Measurements from ENCODE around the gene PARD3B. TPM values are rescaled to one million over a fixed set of nuclear protein-coding genes. Genes with fewer than 3 reads are reported as not detected.

Gene PARD3B
- total RNA-seq, 1 experiment from 2014 or later = 2.0 TPM

DNA sequence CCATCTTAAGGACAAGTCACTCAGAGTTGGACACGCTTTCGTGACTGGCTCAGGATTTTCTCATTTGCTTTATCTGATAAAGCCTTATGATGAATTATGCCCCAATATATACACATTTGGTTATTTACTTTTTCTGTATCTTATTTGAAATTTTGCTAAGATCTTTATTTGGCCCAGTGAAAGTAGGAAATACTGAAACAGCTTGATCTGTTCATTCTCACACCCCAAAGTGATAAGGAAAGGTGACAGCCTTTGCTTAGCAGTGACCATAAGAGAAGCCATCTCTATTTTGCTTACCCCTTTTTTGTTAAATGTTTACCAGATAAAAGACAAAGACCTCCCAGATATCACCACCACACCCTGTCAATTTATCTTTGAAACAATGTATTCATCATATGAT is 428.3 kb downstream of the PARD3B start:
- BruUV-seq (replicated peaks) = no TSS peak
- ChIA-PET RAD21 (ENCODE audit: low non-redundant PET in 1 of 2, low total read pairs in 2 of 2, uncharacterized antibody in 2 of 2, unreplicated experiment in 2 of 2) (no interaction called here), POLR2A (no interaction called here), CTCF (no interaction called here)
- Histone ChIP-seq H3K27me3 (ENCODE audit: insufficient read depth, low read length) (no peaks in the 10 kb centered on the region), H3K79me2 (ENCODE audit: insufficient read depth, low read length) (no peaks in the 10 kb centered on the region), H3K4me2 (ENCODE audit: low read length) (no peak overlapping the region), H3K9me3 (ENCODE audit: control insufficient read depth in 1 of 2, insufficient read depth in 1 of 2, low read depth in 1 of 2, low read length in 2 of 2) (no peaks in the 10 kb centered on the region), H3K9ac (ENCODE audit: low read length) (no peak overlapping the region), H4K20me1 (ENCODE audit: insufficient read depth) (no peaks in the 10 kb centered on the region), H3K4me1 (ENCODE audit: control insufficient read depth in 1 of 2, insufficient read depth in 2 of 2, low read length in 2 of 2) (no peaks in the 10 kb centered on the region), H3K36me3 (ENCODE audit: control insufficient read depth in 1 of 2, insufficient read depth in 2 of 2, low read length in 2 of 2) (no peaks in the 10 kb centered on the region), H2AFZ (ENCODE audit: low read depth, low read length, poor library complexity, severe bottlenecking) (no peak overlapping the region), H3K4me3 (replicated peaks in 1 of 2; ENCODE audit: low read depth in 1 of 2, low read length in 2 of 2) (no peak overlapping the region), H3K9me2 (ENCODE audit: insufficient read depth) (no peaks in the 10 kb centered on the region), H3K27ac (ENCODE audit: low read depth, low read length) (no peak overlapping the region)
- DNase-seq (ENCODE audit: low read depth, low spot score) = no peak
- intact Hi-C loops (cut with micrococcal nuclease) = no loop called here
- TF ChIP-seq, protein P1, sequence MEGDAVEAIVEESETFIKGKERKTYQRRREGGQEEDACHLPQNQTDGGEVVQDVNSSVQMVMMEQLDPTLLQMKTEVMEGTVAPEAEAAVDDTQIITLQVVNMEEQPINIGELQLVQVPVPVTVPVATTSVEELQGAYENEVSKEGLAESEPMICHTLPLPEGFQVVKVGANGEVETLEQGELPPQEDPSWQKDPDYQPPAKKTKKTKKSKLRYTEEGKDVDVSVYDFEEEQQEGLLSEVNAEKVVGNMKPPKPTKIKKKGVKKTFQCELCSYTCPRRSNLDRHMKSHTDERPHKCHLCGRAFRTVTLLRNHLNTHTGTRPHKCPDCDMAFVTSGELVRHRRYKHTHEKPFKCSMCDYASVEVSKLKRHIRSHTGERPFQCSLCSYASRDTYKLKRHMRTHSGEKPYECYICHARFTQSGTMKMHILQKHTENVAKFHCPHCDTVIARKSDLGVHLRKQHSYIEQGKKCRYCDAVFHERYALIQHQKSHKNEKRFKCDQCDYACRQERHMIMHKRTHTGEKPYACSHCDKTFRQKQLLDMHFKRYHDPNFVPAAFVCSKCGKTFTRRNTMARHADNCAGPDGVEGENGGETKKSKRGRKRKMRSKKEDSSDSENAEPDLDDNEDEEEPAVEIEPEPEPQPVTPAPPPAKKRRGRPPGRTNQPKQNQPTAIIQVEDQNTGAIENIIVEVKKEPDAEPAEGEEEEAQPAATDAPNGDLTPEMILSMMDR (IDR thresholded peaks at IDR 0.05 in 2 of 3, conservative IDR thresholded peaks at IDR 0.05 in 1 of 3; ENCODE audit: borderline replicate concordance in 1 of 3, insufficient read depth in 1 of 3, low read depth in 2 of 3, low read length in 2 of 3) = no peak
- TF ChIP-seq CEBPB (IDR thresholded peaks at IDR 0.05; ENCODE audit: low read depth) (no peak), ATF3 (IDR thresholded peaks at IDR 0.05) (no peak), POLR2AphosphoS5 (IDR thresholded peaks at IDR 0.05; ENCODE audit: low read depth, low read length) (no peak)
- no peak for ATAC-seq

DNA sequence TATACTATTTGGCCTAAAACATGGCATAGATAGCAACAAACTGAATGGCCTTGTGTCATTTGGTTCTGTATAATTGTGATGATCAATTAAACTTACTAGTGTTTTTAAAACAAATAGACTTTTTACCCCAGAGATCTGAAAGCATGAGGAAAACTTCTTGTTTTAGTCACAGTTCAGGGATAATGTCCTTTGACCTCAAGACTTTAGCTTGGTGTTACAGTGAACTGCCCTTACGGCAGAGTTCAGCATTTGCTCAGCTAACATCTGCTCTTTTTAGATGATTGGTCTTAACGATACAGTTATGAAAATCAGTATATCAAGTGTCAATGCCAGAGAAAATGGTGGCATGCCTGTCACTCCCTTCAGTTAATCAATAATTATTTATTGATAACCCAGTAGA is 429.2 kb downstream of the PARD3B start:
- intact Hi-C loops (cut with micrococcal nuclease) = no loop called here
- Histone ChIP-seq H3K27ac (ENCODE audit: low read depth, low read length) (no peak overlapping the region), H3K36me3 (ENCODE audit: control insufficient read depth in 1 of 2, insufficient read depth in 2 of 2, low read length in 2 of 2) (no peaks in the 10 kb centered on the region), H3K4me2 (ENCODE audit: low read length) (no peak overlapping the region), H3K4me1 (ENCODE audit: control insufficient read depth in 1 of 2, insufficient read depth in 2 of 2, low read length in 2 of 2) (no peaks in the 10 kb centered on the region), H4K20me1 (ENCODE audit: insufficient read depth) (no peaks in the 10 kb centered on the region), H3K4me3 (replicated peaks in 1 of 2; ENCODE audit: low read depth in 1 of 2, low read length in 2 of 2) (no peak overlapping the region), H2AFZ (ENCODE audit: low read depth, low read length, poor library complexity, severe bottlenecking) (no peak overlapping the region), H3K9me3 (ENCODE audit: control insufficient read depth in 1 of 2, insufficient read depth in 1 of 2, low read depth in 1 of 2, low read length in 2 of 2) (no peaks in the 10 kb centered on the region), H3K27me3 (ENCODE audit: insufficient read depth, low read length) (no peaks in the 10 kb centered on the region), H3K9me2 (ENCODE audit: insufficient read depth) (no peaks in the 10 kb centered on the region), H3K9ac (ENCODE audit: low read length) (no peak overlapping the region), H3K79me2 (ENCODE audit: insufficient read depth, low read length) (no peaks in the 10 kb centered on the region)
- RAD21 ChIA-PET (ENCODE audit: low non-redundant PET in 1 of 2, low total read pairs in 2 of 2, uncharacterized antibody in 2 of 2, unreplicated experiment in 2 of 2) = no interaction called here
- no TSS peak for BruUV-seq (replicated peaks)
- CTCF ChIA-PET = no interaction called here
- DNase-seq (ENCODE audit: low read depth, low spot score) (no peak), ATAC-seq (no peak)
- POLR2A ChIA-PET = no interaction called here
- no peak for TF ChIP-seq ZNF274 (IDR thresholded peaks at IDR 0.05; ENCODE audit: low read depth, low read length)
- no peak for TF ChIP-seq POLR2A (IDR thresholded peaks at IDR 0.05; ENCODE audit: borderline replicate concordance, extremely low read depth, insufficient read depth, insufficient read length)
- TF ChIP-seq TCF7L2 (IDR thresholded peaks at IDR 0.05; ENCODE audit: borderline replicate concordance, extremely low read depth, insufficient read depth, insufficient read length) = no peak
- no peak for TF ChIP-seq REST (IDR thresholded peaks at IDR 0.05; ENCODE audit: low read depth)
- TF ChIP-seq, protein P2, sequence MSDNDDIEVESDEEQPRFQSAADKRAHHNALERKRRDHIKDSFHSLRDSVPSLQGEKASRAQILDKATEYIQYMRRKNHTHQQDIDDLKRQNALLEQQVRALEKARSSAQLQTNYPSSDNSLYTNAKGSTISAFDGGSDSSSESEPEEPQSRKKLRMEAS (IDR thresholded peaks at IDR 0.05) = no peak
- TF ChIP-seq, protein P1 (IDR thresholded peaks at IDR 0.05 in 2 of 3, conservative IDR thresholded peaks at IDR 0.05 in 1 of 3; ENCODE audit: borderline replicate concordance in 1 of 3, insufficient read depth in 1 of 3, low read depth in 2 of 3, low read length in 2 of 3) = no peak
- no peak for TF ChIP-seq EZH2 (IDR thresholded peaks at IDR 0.05)
- TF ChIP-seq FOSL1 (IDR thresholded peaks at IDR 0.05; ENCODE audit: low read depth) = no peak
- no peak for TF ChIP-seq SIN3A (IDR thresholded peaks at IDR 0.05; ENCODE audit: low read depth)
- no peak for TF ChIP-seq RAD21 (IDR thresholded peaks at IDR 0.05; ENCODE audit: low read depth)
